Lower leg skin (tissue), 3 donors: ENCODE data around the gene ATIC.

Source experiments
- POLR2A ChIP-seq, 2 donors: fragments of 450-650 bp; IDR thresholded peaks; one replicate each; pipeline ENCODE4 v1.6.1; 2016 to 2017; ENCODE audit warnings: antibody characterized with exemption in 2 of 2, mild to moderate bottlenecking in 1 of 2, moderate library complexity in 1 of 2
- TF ChIP-seq, protein P1 (sequence below), 3 donors: fragments of 450-650 bp; IDR thresholded peaks; one replicate each; pipeline ENCODE4 v1.5.1; 2016; ENCODE audit warnings: antibody characterized with exemption in 3 of 3, mild to moderate bottlenecking in 3 of 3, moderate library complexity in 2 of 3

DNA sequence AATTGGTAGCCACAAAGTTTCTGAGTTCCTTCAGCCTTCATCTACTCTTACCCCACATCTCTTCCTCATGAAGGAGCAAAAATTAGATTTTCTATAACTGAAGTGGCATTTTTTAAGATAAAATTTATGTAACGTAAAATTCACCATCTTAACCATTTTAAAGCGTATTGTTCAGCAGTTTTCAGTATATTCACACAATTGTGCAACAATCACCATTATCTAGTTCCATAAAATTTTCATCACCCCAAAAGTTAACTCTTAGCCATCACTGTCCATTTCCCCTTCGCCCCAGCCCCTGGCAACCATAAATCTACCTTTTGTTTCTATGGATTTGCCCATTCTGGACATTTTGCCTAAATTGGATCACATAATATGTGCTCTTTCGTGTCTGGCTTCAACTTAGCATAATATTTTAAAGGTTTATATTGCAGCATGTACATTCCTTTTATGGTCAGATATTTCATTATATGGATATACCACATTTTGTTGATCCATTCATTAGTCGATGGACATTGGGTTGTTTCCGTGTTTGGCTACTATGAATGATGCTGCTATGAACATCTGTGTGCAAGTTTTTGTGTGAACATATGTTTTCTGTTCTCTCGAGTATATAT is 44.6 kb downstream of the ATIC start:
- TF ChIP-seq, protein P1, sequence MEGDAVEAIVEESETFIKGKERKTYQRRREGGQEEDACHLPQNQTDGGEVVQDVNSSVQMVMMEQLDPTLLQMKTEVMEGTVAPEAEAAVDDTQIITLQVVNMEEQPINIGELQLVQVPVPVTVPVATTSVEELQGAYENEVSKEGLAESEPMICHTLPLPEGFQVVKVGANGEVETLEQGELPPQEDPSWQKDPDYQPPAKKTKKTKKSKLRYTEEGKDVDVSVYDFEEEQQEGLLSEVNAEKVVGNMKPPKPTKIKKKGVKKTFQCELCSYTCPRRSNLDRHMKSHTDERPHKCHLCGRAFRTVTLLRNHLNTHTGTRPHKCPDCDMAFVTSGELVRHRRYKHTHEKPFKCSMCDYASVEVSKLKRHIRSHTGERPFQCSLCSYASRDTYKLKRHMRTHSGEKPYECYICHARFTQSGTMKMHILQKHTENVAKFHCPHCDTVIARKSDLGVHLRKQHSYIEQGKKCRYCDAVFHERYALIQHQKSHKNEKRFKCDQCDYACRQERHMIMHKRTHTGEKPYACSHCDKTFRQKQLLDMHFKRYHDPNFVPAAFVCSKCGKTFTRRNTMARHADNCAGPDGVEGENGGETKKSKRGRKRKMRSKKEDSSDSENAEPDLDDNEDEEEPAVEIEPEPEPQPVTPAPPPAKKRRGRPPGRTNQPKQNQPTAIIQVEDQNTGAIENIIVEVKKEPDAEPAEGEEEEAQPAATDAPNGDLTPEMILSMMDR (IDR thresholded peaks at IDR 0.05), result no peak
- no peak for TF ChIP-seq POLR2A (IDR thresholded peaks at IDR 0.05)
